ENCODE data around the gene PRR35. TPM values are rescaled to one million over a fixed set of nuclear protein-coding genes. Genes with fewer than 3 reads are reported as not detected.

Gene PRR35
- total RNA-seq, 2 donors from 2014 or later, result not detected

DNA sequence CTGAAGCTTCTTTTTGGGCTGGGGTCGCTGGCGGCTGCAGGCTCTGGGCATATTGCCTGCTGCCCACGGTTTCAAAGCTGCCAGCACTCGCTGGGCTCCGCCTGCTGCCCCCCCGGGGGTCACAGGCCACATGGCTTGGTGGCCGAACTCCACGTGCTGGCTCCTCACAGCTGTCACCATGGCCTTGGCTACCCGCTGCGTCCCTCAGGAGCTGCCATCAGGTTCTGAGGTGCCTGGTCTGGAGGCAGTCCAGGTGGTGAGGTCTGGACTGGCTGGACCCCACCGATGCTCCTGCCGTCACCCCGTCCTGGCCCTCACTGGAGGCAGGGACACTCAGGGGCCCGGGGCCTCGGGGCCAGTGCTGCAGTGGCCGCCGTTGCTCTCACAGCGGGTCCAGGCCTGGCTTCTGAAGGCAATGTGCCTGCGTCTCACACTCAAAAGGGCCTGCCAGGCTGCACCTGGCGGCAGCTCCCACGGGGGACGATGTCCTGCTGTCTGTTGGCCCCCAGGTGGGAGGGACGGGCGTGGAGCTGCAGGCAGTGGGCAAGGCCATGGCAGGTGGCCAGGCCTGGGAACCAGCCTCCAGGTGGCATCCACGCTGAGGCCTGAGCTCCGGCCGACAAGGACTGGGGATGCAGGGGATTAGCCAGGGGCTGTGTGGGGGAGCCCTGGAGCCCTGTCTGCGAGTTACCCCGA lies 19.4 kb upstream of the PRR35 start:
- intact Hi-C loops (cut with DNase I), result no loop called here

DNA sequence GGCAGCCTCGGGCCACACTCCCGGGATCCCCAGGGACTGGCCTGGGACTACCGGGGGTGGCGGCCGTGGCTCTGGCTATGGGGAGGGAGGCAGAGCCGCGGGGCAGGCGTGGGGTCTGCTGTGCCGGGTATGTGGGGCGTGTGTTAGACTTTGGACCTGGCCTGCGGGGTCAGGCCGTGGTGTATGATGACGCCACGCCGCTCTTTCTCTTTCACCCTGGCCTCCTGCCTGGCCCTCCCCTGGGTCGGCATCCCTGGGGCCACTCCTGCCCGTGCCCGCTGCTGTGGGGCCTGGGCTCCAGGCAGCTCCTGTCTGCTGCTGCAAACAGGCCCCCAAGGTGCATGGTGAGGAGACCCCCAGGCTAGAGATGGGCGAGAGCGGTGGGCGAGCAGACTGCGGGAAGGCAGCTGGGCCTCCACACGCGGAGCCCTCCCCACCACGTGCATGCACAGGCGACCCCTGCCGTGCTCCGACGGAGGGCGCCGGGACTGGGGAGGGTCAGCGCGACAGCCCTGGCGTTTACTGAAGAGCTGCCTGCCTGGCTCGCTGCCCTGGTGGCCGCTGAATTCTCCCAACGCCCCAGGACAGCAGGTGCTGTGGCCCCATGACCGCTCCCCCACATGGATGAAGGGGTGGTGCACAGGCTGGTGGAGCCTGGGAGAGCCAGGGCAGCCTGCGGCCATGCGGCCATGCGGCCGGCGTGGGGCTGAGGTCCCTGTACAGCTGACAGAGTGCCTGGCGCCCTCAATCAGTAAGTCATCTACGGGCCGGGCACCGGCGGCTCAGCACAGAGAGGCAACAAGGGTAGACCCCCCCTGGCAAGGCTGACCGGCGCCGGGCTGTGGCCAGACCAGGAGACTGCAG lies 16.7 kb upstream of the PRR35 start:
- DNase-seq (ENCODE audit: low spot score), result no peak
- intact Hi-C loops (cut with DNase I), result no loop called here

More for the DNA sequence above, 19.4 kb upstream of the PRR35 start:
- DNase-seq (ENCODE audit: low spot score), result no peak

- no peak for DNase-seq (ENCODE audit: low spot score)
- intact Hi-C loops (cut with DNase I), result no loop called here
Observed at GRCh38 chr16:544517-544916, 15.7 kb upstream of the PRR35 start.

DNA sequence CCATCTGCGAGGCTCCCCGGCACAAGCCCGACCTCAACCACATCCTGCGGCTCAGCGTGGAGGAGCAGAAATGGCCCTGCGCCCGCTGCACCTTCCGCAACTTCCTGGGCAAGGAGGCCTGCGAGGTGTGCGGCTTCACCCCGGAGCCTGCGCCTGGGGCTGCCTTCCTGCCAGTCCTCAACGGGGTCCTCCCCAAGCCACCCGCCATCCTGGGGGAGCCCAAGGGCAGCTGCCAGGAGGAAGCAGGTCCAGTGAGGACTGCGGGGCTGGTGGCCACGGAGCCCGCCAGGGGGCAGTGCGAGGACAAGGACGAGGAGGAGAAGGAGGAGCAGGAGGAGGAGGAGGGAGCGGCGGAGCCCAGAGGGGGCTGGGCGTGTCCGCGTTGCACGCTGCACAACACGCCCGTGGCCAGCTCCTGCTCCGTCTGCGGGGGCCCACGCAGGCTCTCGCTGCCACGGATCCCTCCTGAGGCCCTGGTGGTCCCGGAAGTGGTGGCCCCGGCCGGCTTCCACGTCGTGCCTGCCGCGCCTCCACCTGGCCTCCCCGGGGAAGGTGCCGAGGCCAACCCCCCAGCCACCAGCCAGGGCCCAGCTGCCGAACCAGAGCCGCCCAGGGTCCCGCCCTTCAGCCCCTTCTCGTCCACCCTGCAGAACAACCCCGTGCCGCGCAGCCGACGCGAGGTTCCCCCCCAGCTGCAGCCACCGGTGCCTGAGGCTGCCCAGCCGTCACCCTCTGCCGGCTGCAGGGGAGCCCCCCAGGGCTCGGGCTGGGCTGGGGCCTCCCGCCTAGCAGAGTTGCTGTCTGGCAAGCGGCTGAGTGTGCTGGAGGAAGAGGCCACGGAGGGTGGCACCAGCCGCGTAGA lies 13.1 kb upstream of the PRR35 start:
- DNase-seq (ENCODE audit: low spot score), result peak; percentile 92
- intact Hi-C loops (cut with DNase I), result no loop called here

GRCh38 chr16:548586-548985 lies 11.6 kb upstream of the PRR35 start:
- intact Hi-C loops (cut with DNase I), result no loop called here
- no peak for DNase-seq (ENCODE audit: low spot score)

- no peak for DNase-seq (ENCODE audit: low spot score)
- intact Hi-C loops (cut with DNase I), result no loop called here
Observed at GRCh38 chr16:549544-550263, 10.5 kb upstream of the PRR35 start.

- DNase-seq (ENCODE audit: low spot score), result no peak
- intact Hi-C loops (cut with DNase I), result no loop called here
Observed at GRCh38 chr16:551210-551609, 9.0 kb upstream of the PRR35 start.

GRCh38 chr16:552171-552570 lies 8.0 kb upstream of the PRR35 start:
- no peak for DNase-seq (ENCODE audit: low spot score)
- intact Hi-C loops (cut with DNase I), result no loop called here

DNA sequence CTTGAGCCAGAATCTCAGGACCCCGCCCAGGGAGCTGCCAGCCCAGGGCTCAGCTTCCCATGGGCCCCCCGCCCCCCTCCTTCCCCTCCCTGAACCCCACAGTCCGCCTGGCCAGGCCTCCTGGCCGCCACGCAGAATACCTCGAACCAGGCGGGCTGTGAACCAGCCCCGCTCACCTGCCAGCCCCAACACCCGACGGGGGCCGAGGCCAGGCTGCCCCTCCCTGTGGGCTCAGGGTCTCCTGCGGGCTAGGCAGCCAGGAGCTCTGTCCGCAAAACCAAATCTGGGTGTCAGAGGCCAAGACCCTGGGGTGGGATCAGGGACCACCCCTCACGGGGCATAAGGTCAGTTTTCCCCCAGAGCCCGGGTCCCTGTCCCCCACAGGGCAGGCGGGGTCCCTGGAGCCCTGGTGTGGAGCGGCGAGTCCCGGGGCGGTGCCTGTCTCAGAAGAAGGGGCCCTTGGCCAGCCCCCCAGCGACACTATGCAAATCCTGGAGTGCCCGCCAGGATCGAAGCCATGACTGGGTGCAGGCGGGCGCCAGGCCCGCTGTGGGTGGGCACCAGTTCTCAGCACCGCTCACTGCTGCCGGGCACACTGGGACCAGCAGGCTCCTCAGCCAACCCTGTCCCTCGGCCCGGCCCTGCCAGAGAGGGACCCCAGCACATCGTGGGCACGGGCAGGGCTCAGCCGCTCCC lies 6.4 kb upstream of the PRR35 start:
- intact Hi-C loops (cut with DNase I), result no loop called here
- no peak for DNase-seq (ENCODE audit: low spot score)

GRCh38 chr16:554297-554621 lies 5.9 kb upstream of the PRR35 start:
- intact Hi-C loops (cut with DNase I), result no loop called here
- DNase-seq (ENCODE audit: low spot score), result no peak

DNA sequence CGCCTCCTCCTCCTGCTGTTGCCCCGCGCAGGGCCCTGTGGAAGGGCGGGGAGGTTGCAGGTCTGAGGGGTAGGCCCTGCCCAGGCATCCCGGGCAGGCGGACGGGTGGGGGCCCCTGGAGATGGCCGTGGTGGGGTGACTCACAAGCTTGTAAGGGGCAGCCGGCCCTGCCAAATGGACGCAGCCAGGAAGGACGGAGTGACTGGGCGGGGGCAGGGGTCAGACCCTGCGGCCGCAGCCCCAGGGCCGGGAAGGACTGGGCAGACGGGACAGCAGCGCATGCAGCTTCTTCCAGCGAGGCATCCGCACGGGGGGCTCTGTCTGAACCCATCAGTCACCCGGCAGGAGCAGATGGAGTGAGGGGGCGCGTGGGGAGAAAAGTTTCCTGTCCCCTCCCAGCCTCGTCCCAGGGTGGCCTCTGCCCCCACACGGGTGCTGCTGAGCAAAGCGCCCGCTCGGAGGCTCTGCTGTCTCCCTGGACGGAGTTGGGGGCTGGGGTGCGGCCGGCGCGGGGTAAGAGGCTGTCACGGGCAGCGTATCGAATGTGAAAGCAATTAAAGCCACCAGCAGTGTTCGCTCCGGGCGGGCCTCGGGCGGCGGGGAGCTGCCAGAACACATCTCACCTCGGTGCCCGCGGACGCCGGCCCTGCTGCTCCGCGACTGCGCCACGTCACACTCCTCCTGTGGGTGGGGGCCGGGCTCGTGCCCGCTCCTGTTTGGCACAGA lies 5.4 kb upstream of the PRR35 start:
- no peak for DNase-seq (ENCODE audit: low spot score)
- intact Hi-C loops (cut with DNase I), result loop anchor here in 1 of 2 donors (1.0 kb wide), 1 partner anchor 23 kb away; no protein-coding TSS in a partner anchor

- DNase-seq (ENCODE audit: low spot score), result no peak
- intact Hi-C loops (cut with DNase I), result loop anchor here in 1 of 2 donors (1.0 kb wide), 1 partner anchor 22 kb away; no protein-coding TSS in a partner anchor
Observed at GRCh38 chr16:555528-556473, 4.4 kb upstream of the PRR35 start.

DNA sequence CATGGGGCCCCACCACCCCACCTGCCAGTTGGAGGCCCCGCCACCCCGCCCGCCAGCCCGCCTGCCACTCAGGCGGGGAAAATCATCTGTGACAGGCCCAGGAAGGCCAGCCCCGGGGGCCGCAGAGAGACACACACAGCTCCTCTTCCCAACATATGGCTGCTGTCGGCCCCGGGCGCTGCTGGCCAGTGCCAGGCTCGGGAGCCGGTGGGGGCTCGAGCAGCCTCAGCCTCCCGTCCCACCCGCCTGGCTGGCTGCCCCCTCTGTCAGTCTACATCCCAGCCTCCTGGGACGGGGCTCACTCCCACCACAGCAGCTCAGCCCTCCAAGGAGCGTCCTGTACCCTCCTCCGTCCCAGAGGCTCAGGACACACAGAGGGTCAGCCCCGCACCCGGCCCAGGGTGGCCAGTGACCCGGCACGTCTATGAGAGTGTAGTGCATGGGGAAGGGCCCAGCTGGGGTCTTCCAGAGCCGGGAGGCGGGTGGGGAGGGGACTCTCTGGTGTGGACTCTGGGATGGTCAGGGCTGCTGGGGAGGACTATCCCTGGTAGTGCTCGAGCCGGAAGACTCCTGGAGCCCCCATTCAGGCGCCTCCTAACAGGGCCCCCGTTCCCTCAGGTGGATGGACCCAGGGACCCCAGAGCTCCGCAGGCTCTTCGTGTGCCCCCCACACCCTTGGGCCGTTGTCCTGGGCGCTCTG lies 3.6 kb upstream of the PRR35 start:
- no peak for DNase-seq (ENCODE audit: low spot score)
- intact Hi-C loops (cut with DNase I), result no loop called here

DNA sequence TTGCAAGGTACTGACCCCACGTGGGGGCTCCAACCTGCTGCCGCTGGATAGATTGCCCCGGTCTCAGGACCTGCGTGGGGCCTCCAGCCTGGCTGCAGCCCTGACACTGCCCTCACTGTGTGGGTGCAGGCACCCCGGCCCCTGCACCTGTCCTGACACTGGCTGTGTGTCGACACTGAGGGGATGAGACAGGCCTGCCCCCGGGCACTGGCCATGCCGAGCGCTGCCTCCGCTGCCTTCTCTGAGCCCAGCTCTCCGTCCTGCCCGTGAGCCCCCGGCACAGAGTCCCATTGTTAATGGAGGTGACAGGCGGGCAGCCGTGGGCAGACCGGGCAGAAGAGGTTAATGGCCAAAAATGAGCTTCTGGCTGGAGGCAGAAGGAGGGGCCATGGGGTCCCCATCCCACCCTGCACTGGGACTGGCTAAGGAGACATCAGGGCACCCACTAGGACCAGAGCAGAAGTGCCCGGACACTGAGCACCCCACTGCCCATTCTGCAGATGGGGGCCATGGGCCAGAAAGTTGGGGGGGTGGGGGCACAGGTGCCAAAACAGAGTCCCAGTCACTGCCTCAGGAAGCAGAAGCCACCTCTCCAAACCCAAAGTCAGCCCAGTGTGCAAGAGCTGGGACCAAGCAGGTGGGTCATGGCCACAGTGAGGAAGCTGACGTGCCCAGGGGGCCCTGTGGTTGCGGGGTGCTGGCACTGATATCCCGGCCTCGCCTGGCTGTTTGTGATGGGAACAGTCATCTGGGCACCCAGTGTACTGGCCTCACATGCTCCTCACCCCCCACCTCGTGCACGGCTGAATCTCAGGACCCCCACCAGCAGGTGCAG lies 2.5 kb upstream of the PRR35 start:
- intact Hi-C loops (cut with DNase I), result no loop called here
- no peak for DNase-seq (ENCODE audit: low spot score)

GRCh38 chr16:558298-559020 lies 1.7 kb upstream of the PRR35 start:
- no peak for DNase-seq (ENCODE audit: low spot score)
- intact Hi-C loops (cut with DNase I), result no loop called here
